ENCODE measurements around the gene STK24. TPM values are rescaled to one million over a fixed set of nuclear protein-coding genes. Genes with fewer than 3 reads are reported as not detected.
A peak's percentile ranks its signal among the peaks of the same experiment; 100 is the strongest.

Gene STK24
- total RNA-seq, 1 donor from 2014 or later = 44.2 TPM

DNA sequence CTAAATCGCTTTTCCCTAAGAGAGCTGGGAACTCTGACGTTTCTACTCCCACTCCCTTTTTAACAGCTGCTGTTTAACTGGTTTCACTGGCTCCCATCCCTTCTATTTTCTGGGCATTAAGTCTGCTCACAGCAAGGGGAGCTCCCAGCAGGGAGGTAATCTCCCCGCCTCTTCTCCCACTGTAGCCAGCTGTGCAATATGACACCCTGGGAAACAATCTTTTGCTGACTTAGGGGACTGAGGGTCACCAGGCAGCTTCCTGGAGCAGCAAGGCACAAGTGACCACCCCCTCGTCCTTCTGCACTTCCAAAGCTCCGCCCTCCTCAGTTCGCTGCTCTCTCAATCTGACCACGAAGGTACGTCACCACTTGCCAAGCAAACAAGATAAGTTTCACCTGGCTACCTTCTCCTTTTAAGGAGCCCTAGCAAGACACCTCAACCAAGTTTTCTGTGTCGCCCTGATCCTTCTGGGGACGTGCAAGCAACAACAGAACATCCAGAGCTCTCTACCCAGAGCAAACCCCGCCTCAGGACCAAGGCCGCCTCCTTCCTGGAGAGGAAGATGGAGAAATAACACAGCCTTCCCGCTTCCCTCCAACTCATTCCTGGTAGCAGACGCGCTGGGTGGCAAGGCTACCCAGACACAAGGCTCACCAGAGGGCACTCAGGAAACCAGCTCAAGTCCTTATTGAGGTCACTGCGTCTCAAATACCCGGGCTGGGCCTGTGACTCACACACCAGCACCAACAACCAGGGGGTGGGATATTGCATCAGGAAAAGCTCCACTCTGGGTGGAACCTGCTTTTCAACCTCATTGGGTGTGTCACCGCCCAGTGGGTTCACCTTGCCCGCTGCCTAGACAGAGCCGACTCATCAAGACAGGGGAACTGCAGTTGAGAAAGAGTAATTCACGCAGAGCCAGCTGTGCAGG, 92.4 kb downstream of the STK24 start:
- intact Hi-C loops (cut with DNase I) = loop anchor here (10.0 kb wide), 1 partner anchor 1920 kb away; no protein-coding TSS in a partner anchor
- peak; percentile 63 for DNase-seq (ENCODE audit: low spot score)
- ATAC-seq = peak; percentile 75

DNA sequence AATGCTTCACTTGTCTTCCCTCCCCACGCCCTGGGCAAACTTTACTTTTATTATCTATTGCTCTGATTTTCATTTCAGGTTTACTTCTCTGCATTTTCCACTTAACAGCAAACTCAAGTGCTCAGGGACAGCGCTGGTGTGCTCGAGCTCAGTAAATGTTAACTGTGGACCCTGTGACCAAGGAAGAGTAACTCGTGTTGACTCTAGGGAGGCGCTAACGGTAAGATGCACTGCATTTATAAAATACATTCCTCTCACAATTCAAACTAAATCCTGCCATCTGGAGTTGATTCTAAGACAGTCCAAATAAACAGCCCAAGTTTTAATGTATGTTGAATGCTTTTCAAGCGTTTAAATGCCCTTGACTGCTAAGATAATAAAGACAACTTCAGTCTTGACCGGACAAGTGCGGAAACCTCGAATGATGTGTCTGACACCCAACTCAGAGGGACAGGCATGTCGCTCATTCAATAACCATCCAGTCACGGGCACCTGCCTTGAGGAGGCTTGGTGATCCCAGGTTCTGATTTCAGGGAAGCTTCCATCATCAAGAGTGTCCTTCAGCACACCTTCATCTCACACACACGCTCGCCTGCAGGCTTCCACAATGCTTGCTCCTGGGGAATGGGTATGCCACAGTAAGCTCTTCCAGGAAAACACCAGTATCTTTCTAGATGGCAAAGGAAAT, 93.2 kb downstream of the STK24 start:
- intact Hi-C loops (cut with DNase I) = loop anchor here (2.0 to 10.0 kb wide), 2 partner anchors 23 to 1919 kb away; no protein-coding TSS in a partner anchor
- ATAC-seq (no peak), DNase-seq (ENCODE audit: low spot score) (peak; percentile 32)

DNA sequence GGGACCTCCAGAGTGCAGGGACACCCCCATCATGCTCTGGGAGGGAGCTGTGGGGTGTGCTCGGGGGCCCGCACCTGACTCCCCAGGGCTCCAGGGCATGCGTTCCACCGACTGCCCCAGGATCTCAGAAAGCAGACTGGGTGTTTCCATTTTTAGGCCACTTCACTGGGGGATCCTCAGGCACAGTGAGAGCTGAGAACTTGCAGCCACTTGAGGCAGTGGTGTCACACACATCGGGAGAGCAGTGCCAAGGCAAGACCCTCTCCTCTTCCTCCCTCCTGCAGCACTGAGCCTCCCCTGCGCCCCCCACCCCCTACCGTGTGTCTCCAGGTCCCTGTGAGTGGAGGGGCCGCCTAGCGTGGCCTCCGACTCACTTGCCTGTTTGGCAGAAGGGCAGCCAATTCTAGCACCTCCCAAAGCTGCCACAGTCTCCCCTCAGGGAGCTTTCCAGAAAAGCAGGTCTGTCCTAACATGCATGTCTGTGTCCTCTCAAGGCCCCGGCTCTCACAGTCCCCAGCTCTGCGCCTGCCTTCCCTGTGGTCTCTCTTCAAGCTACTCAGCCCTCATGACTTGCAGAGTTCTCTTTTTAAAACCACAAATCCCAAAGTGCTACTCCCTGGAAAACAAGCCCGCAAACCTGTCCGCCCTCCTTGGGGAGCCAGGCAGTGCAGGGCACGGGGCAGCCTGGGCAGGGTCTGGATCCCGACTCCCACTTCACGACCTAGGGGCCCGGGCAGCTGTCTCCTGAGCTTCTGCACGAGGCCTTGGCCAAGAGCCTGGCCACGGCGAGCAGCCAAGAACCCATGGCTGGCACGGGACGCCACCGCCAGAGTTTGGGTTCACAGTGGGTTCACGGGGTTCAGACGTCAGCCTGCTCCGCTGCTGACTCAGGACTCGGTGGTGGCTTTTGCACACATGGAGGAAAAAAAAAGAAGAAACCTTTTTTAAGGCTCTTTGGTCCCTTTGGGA, 94.1 kb downstream of the STK24 start:
- ATAC-seq (peak; percentile 76), DNase-seq (ENCODE audit: low spot score) (peak; percentile 84)
- intact Hi-C loops (cut with DNase I) = loop anchor here (2.0 to 10.0 kb wide), 2 partner anchors 24 to 1918 kb away; no protein-coding TSS in a partner anchor

DNA sequence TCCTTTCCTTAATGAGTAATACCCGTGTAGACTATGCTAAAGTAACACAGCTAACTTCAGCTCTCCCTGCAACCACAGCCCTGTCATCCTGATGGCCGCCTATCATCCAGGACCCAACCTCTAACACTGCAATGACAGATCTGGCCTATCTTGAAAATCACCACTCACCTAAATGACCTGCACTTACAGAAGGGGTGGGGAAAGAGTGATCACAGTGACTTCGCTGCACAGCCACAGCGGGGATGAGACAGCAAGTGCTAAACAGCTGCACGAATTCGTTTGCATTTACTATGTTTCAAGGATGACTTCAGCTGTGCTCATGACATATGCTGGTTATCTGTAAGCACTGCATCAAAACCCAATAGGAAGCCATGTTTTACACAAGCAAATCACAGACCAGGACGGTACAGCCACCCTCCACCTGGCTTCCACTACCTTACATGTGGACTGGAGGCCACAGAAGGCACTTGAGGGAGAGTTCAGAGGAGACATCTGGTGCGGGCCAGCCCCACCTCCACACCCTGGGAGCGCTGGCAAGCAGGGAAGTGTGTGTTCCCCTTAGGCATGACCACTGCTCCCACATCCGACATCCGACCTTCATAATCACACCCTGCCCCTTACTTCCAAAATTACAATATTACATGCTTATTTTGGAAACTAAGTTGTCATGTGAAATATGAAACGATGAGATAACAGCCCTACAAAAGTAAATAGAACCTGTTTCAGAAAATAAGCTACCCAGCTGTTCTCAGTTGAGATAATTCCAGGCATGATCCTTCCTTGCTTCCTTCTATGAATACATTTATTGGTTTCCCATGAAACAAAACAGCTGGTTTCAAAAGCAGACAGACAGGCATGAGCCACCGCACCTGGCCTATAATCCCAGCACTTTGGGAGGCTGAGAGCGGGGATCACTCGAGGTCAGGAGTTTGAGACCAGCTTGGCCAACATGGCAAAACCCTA, 95.7 kb downstream of the STK24 start:
- peak; percentile 55 for DNase-seq (ENCODE audit: low spot score)
- peak; percentile 58 for ATAC-seq
- intact Hi-C loops (cut with DNase I) = loop anchor here (10.0 kb wide), 1 partner anchor 1916 kb away; no protein-coding TSS in a partner anchor

DNA sequence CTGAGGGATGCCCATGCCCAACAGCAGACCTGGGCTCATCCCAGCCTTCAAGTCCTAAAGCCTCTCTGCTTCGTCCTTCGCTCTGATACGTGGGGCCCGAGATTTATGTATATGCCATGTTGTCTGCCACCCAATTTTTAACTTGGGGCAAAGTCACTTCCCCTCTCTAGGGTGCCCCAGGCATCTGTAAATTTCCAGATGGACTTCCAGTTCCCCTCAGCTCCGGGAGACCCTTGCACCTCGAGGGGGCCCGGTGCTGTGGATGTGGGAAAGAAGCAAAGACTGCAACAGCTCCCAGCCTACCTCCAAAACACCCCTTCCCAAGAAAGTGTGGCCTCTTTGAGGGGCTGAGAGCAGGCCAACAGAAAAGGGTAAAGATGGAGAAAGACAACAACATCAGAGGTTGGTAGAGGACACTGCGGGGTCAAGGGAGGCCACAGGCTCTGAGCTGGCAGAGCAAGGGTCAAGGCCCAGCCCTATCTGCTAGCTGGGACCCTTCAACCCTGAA, 97.4 kb downstream of the STK24 start:
- intact Hi-C loops (cut with DNase I) = loop anchor here (10.0 kb wide), 1 partner anchor 1915 kb away; no protein-coding TSS in a partner anchor
- DNase-seq (ENCODE audit: low spot score) = peak; percentile 40

DNA sequence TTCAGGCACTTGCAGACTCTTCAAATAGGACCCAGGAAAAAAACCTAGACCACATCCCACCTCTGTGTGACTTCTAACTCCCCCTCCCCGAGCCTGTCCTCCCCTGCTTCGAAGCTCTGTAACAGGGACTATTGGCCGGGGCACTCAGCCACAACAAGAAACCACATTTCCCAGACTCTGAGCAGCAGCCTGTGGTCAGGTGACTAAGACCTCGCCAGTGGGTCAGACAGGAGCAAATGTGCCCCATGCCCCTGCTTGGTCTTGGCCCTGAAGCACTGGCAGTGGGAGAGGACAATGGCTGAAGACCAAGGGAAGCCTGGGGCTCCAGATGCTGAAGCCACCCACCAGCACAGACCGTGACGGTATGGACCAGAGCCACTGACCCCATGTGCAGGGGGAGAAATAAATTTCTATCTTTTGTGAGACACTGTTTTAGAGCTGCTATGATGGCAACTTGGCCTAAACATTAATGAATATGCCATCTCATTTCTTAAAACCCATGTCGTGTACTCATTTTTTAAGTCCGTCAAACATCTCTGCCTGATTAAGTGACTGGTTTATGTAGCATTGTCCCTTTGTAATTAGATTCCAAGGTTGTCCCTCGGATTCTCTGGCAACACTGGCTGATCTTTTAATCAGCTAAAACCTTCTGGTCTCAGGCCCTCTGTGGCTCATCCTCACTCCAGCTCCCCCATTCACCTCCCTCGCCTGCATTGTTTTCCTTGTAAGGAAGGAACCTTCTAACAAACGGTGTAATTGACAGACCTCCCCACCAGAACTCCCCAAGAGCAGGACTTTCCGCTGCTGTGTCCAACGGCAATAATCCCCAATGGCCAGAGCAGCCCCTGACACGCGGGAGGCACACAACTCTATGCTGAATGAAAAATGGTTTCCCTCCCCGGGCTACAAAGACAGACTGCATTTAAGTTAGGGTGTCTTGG, 98.4 kb downstream of the STK24 start:
- ATAC-seq (no peak), DNase-seq (ENCODE audit: low spot score) (peak; percentile 35)
- intact Hi-C loops (cut with DNase I) = no loop called here

More for the DNA sequence above, 97.4 kb downstream of the STK24 start:
- ATAC-seq = no peak

DNA sequence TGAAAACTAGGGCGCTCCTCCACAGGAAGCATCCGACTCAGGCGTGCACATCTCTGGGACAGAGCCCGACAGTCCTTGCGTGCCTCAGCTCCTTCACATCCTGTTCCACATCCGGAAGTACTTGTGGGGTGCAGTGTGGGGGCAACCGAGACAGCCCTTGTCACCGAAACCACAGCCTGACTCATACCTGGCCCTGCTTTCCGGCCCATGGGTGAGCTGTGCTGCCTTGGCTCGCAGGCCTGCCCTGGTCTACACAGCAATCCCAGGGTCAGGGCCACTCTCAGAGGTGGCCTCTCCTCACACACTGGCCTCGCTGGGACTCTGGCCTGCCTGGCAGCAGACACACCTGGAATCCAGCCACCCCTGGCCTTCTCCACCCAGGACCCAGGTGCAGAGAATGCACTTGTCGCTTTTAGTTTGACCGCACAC, 100.4 kb downstream of the STK24 start:
- intact Hi-C loops (cut with DNase I) = no loop called here
- DNase-seq (ENCODE audit: low spot score) (peak; percentile 64), ATAC-seq (peak; percentile 62)

DNA sequence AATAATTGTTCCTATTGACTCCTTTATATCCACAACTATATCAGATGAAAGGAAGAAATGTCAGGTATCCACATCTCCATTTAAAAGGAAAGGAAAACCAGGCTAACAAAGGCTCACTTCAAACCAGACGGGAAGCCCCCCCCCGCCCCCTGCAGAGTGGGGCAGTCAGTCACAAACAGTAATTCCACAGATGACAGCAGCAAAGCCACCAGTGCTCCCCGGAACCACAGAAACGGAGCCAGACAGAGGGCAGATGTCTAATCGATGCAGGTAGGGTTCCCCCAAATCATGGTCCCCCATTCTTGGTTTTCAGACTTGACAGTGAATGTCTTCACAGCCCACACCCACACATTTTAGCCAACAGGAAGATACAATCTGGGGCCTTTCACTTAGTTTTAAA, 100.8 kb downstream of the STK24 start:
- ATAC-seq = no peak
- intact Hi-C loops (cut with DNase I) = no loop called here
- DNase-seq (ENCODE audit: low spot score) = peak; percentile 46

DNA sequence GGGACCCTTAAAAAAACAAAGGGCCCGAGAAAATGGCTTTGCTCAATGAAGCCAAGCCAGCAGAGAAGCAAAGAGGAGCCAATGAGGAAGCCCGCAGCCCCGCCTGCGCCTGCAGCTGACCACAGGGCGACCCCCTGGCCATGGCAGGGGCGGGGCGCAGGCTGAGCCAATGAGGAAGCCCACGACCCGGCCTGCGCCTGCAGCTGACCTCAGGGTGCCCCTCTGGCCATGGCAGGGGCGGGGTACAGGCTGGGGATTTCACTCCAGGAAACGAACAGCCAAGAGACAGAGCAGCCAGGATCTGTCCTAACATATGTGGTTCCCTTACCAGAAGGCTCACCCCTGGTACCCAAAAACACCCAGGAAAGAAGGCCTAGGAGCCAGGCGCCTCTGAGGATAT, 101.4 kb downstream of the STK24 start:
- DNase-seq (ENCODE audit: low spot score) (peak; percentile 53), ATAC-seq (peak; percentile 46)
- intact Hi-C loops (cut with DNase I) = no loop called here

DNA sequence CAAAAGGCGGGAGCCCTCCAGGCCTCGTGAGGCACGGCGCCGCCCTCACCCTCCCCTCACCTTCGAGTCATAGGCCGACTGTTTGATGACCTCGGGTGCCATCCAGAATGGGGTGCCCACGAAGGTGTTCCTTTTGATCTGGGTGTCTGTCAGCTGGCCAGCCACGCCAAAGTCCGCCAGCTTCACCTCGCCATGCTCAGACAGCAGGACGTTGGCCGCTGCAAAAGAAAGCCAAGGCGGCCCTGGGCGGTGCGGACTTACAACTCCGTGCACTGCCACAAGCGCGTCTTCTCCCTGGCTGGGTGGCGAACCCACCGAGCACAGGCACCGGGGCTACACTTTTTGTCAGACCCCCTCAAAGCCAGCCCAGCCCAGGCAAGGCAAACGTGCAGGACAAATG, 102.1 kb downstream of the STK24 start:
- intact Hi-C loops (cut with DNase I) = no loop called here
- ATAC-seq (no peak), DNase-seq (ENCODE audit: low spot score) (peak; percentile 54)

DNA sequence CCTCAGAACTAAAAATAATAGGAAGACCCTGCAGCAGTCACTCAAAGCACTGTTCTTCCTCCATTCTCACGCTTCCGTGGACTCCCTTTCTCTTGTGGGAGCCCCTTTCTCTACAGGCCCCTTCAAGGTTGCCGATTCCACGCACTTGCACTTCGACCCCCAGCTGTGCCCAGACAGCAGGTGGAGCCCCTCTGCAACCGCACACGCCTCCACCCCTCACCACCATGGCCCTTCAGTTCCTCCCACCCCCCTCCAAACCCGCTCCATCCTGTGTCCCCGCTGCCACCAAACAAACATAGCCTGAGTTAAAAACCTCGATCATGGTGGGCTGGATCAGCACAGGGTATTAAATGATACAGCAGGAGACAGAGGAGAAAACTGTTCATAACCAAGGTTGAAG, 102.6 kb downstream of the STK24 start:
- ATAC-seq = no peak
- intact Hi-C loops (cut with DNase I) = no loop called here
- peak; percentile 21 for DNase-seq (ENCODE audit: low spot score)

DNA sequence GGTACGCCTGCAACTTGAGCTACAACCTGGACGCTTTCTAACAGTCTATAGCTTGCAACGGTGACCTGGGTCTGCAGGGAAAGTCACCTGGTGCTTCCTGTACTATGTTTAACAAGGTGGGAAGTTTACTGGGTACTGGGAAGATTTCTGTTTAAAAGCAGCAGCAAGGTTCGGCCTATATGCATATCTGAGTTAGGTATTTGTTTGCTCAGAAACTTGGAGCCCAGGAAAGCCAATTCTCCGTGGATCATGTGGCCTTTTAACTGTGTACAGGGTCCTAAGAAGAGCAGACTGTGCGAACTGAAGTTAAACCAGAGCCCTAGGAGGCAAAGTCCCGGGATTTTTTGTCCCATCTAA, 103.1 kb downstream of the STK24 start:
- no peak for DNase-seq (ENCODE audit: low spot score)
- no peak for ATAC-seq
- intact Hi-C loops (cut with DNase I) = no loop called here

DNA sequence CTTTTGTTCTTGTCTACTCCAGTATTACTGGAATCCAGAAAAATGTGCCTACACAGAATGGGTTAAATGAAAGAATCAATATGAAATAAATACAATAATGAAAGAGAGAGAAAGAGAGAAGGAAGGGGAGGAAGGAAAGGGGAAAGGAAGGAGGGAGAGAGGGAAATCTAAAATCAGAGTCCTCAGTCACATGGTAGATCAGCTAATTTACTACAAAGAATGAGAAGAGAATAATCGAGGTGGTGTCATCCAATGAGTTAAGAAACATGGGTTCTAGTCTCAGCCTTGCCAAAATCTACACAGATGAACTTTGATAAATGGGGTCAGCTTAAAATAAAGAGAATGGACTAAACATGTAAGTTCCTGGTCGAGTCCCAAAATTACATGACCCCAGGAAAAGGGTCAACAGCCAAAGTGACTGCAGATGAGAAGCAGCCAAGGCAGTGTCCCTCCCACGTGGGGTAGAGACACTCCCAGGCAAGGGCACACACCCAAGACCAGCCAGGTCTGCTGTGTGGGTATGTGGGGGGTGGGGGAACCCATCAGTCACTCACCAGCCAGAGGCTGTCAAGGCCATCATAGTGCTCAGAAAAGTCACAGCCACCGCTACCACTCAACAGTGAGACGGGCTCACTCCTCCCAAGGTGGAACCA, 103.6 kb downstream of the STK24 start:
- peak; percentile 51 for DNase-seq (ENCODE audit: low spot score)

DNA sequence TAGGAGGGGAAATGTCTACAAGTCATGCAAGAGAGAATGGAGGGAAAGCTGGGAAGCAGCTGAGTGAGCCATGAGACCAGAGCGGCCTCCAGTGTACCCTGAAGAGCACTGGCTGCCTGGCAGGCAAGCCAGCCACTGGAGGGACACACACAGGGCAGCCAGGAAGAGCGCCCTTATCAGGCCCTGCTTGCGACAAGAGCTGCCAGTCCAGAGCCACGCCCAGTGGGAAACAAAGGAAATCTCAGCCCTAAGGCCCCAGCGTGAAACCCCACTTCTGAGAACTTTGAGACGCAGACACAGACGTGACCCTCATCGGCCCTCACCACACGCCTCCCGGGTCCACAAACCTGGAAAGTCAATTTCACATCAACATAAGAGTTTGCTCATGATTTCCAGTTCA, 105.0 kb downstream of the STK24 start:
- DNase-seq (ENCODE audit: low spot score) = peak; percentile 43
- no peak for ATAC-seq
- intact Hi-C loops (cut with DNase I) = no loop called here

More for the DNA sequence above, 103.6 kb downstream of the STK24 start:
- ATAC-seq = no peak
- intact Hi-C loops (cut with DNase I) = no loop called here

DNA sequence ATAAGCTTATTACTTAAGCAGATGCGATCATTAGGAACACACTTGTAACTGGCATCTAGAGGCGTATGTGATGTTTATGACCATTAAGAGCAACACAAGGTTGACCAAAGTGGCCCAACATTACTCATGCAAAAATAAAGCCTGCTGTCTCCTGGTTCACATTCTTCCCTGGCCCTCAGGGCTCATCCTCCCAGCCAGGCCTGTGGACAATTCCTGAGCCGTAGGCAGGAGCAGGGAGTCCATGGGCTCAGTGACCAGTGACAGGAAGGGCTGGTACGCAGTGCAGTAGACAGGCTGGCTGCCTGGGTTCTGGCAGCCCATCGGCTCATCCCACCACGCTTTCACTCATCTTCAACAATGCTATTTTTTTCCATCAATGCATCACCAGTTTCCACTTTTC, 106.0 kb downstream of the STK24 start:
- ATAC-seq (no peak), DNase-seq (ENCODE audit: low spot score) (no peak)
- intact Hi-C loops (cut with DNase I) = no loop called here

DNA sequence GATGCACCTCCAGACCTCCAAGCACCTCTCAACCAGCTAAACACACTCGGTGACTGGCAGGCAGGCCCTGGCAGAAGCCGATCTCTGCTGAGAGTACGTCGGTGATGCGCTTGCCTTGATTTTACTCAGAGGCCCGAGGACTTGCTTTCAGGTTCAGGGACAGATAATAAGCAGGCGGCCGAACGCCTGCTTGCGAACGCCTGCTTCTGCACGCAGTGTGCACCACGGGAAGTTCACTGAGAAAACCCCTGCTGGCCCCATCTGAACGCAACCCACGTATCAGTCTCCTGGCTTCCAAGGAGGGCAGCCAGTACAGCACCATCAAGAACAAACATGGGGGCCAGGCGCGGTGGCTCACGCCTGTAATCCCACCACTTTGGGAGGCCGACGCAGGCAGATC, 108.0 kb downstream of the STK24 start:
- intact Hi-C loops (cut with DNase I) = loop anchor here (10.0 kb wide), 1 partner anchor 106 kb away; the partner anchor contains the start of gene STK24
- DNase-seq (ENCODE audit: low spot score) = peak; percentile 43
- no peak for ATAC-seq

Measured in sciatic nerve (tissue), 2 donors.